ENCODE results near the gene PAOX.
A peak's percentile ranks its signal among the peaks of the same experiment; 100 is the strongest.

PAOX gene

GRCh38 chr10:133379152-133379800 is at the start of gene PAOX:
Gene PAOX, plus strand, starts transcription at chr10:133379262. Its CDS starts 55 bp downstream, at chr10:133379317.
- no peak for DNase-seq

- peak; percentile 50 for DNase-seq
These were observed 49.4 kb upstream of the PAOX start for GRCh38 chr10:133329491-133330202.

GRCh38 chr10:133332936-133333699 is 45.9 kb upstream of the PAOX start:
- no peak for DNase-seq

- no peak for DNase-seq
These were observed 44.4 kb upstream of the PAOX start for GRCh38 chr10:133334503-133335245.

GRCh38 chr10:133335246-133336117 is 43.6 kb upstream of the PAOX start:
- DNase-seq: no peak

DNA sequence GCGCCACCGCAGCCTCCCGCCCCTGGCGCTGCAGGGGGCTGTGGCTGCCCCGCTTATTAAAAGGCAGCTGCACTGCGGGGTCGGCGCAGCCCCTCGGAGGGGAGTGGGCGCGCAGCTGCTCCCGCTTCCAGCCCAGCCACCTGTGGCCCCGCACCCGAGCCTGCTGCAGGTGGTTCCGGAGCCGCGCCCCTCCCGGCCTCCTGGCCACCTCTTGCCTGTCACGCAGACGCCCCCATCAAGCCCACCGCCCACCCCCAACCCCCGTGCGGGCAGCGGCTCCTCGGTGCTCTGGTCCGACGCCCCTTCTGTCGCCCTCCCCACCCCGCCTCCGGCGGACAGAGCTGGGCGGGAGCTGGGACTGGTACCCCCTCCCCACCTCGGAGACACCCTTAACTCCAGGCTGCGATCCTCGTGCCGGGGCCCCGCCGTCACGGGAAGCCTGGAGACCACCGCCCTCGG is 42.9 kb upstream of the PAOX start:
- no peak for DNase-seq

DNA sequence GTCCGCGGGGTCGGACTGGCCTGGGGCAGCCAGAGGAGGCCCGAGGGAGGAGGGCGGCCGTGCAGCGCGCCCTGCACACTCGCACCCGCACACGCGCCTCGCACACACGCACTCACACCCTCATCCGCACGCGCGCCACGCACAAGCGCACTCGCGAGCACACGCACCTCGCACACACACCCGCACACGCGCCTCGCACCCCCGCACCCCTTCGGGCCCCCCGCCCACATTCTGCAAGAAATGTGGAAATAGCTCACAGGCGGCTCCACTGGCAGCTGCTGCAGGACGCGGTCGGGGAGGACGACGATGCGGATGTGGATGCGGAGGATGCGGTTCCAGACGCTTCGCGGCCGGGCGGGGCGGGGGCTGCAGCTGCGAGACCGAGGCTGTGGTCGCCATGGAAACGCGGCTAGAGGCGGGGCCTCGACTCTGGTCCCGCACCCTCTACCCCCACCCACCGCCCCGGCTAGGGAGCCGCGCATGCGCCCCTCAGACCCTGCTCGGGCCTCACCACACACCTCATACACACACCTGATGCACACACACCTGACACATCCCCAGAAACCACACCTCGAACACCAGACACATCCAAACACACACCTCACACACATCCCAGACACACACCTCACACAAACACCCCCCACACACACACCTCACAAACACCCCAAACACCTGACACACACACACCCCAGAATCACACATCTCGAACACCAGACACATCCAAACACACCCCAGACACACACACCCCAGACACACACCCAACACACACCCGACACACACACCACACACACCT is 42.3 kb upstream of the PAOX start, which contains the start of gene CALY:
Gene CALY, minus strand, starts transcription at position 320 of the 793 bp plus-strand sequence. CDS start 7,907 bp downstream, outside the sequence.
- no peak for DNase-seq

DNA sequence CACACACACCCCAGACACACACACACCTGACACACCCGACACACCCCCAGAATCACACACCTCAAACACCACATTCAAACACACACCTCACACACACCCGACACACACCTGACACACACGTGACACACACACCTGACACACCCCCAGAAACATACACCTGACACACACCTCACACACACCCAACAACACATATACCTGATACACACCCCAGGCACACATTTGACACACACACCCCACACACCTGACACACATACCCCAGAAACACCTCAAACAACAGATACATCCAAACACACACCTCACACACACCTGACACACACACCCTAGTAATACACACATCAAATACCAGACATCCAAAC is 41.7 kb upstream of the PAOX start:
- DNase-seq: no peak

DNA sequence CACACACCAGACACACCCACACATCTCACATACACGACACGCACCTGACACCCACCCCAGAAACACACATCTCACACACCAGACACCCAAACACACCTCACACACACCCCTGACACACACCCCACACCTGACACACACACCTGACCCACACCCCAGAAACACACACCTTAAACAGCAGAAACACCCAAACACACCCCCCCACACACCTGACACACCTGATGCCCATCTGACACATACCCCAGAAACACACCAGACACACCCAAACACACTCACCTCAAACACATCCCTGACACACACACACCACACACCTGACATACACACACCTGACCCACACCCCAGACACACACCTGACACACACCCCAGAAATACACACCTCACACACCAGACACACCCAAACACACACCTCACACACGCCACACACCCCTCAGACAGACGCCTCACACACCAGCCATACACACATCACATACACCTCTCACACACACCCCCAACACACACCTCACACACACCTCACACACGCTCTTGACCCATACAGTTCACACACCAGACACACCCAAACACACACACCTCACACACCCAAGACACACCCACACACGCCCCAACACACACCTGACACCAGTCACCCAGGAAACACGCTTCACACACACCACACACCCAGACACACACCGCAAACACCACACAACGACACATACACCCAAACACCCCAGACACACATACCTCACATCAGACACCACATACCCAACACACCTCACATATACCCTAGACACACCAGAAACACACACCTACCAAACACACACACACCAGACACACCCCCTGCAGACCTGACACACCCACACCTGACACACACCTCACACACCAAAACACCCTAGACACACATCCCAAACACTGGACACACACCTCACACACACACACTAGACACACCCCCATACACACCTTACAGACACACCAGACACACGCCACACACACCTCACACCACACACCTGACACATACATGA is 40.7 kb upstream of the PAOX start:
- no peak for DNase-seq

DNA sequence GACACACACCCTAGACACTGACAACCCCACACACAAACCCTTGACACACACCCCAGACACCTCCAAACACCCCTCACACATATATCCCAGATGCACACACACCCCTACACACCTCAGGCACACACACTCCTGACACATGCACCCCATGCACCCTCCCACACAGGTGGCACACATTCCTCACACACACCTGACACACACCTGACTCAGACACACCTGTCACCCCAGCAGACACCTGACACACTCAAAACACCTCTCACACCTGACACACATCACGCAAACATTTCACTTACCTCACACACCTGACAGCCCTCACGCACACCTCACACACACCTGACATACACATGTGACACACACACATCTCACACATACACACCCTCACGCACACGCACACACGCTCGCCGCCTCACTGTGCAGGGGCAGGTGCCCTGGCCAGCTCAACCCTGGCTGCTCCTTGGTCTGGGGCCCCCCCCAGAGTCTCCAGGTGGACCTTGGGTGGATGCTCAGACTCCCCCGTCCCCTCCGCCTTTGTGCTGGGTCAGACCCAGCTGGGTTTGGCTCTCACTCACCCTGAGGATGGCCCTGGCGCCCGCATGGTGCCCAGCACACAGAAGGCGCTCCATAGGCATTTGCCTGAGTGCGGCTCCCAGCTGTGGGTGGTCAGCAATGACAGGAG is 39.2 kb upstream of the PAOX start:
- no peak for DNase-seq

GRCh38 chr10:133341983-133342382 is 37.1 kb upstream of the PAOX start:
- no peak for DNase-seq

- no peak for DNase-seq
These were observed 36.1 kb upstream of the PAOX start for GRCh38 chr10:133342942-133343341.

DNA sequence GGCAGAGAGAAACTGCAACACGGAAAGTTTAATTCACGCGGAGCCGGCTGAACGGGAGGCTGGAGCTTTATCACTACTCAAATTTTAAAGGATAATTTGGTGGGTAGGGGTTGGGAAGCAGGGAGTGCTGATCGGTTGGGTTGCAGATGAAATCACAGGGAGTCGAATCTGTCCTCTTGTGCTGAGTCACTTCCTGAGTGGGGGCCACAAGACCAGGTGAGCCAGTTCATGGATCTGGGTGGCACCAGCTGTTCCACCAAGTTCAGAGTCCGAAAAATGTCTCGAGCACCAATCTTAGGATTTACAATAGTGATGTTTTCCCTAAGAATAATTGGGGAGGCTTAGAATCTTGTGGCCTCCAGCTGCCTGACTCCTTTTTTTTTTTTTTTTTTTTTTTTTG is 35.5 kb upstream of the PAOX start:
- no peak for DNase-seq

DNA sequence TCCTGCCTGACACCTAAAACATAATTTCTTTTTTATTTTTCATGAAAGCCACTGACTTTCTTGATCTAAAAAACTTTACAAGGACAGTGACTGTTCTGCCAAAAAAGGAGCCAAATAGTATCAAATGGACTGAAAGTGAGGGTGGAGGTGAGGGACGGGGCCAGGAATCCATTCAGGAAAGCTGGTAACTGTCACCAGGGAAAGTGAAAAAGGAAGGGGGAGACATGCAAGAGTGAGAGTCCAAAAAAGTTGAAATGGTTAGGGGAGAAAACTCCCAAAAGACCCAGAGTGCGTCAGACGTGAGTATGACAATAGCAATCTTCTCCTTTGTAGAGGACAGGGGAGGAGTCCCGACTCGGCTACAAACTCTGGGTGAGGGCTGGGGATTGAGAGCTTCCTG is 34.8 kb upstream of the PAOX start:
- DNase-seq: no peak

DNA sequence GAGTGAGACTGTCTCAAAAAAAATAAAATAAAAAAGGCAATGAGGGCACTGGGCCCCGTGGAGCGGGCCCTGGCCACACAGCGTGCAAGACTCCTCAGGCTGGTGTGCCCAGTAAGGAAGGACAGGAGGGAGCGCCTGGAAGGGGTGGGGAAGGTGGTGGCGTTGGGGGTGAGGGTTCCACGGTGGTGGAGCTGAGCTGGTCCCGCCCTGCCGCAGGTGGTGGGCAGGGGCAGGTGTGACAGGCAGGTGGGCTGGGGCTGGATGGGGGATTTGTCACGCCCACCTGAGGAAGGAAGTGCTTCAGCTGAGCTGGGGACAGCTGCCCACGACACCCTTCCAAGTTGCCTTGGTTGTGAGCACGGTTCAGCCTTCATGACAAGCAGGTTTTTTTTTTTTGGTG is 32.6 kb upstream of the PAOX start:
- no peak for DNase-seq

DNA sequence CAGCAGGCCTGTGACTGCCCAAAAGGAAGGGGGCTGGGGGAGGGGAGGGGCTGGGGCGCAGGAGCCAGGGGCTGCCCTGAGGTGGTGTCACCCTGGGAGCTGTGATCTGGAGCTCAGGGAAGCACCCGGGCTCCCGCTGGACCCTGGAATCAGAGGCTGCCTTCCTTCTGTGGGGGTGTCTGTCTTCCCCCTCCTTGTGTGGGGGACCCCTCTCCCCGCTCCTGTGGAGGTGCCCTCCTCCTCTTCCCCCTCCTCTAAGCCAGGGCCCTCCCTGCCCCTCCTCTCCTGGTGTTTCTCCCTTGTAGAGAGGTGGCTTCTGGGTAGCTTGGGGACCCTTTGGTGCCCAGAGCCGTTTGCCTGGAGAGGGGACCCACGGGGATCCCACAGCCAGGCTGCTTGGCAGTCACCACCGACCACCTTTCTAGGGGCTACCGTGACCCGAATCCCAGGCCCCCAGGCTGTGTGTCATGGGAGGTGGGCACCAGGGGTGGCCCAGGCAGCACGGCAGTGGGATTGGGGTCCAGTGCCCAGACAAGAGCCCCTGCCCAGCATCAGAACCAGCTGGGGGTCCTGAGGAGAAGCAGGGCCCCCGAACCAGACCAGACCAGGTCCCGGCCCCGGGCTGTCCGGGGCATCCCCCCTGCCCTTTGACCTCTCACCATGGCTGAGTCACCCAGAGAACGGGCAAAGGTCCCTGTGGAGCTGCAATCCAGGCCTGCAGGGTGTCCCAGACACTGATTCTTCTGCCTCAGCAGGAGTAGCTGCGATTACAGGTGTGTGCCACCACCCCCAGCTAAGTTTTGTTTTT is 31.1 kb upstream of the PAOX start:
- no peak for DNase-seq

- DNase-seq: no peak
These were observed 29.9 kb upstream of the PAOX start for GRCh38 chr10:133349160-133349568.

GRCh38 chr10:133349577-133350011 is 29.5 kb upstream of the PAOX start:
- DNase-seq: no peak
